GM23338 (cell line): Measurements from ENCODE around the gene PCSK5. TPM values are rescaled to one million over a fixed set of nuclear protein-coding genes. Genes with fewer than 3 reads are reported as not detected.

ENCODE experiments used
- ATAC-seq: fragments of 200-7000 bp; cut with Tn5 transposase; 3 replicates; pipeline ENCODE4 v1.9.1; 2020
- DNase-seq: peaks from one replicate; pipeline ENCODE4 v3.0.0-alpha.2; 2015; ENCODE audit warnings: low spot score
- H2AFZ ChIP-seq: fragments of 200-600 bp; sonication (generic); 2 replicates; pipeline ENCODE4 v1.8.0; 2016; ENCODE audit warnings: antibody characterized with exemption, mild to moderate bottlenecking, moderate library complexity
- H3F3A ChIP-seq: fragments of 200-600 bp; sonication (generic); replicated peaks from 2 replicates; pipeline ENCODE4 v1.8.0; 2017; ENCODE audit warnings: antibody characterized with exemption, mixed run types, low read depth
- H3K27ac ChIP-seq: fragments of 200-600 bp; sonication (generic); 2 replicates; pipeline ENCODE4 v1.6.1; 2016; ENCODE audit warnings: low read depth
- H3K27me3 ChIP-seq: fragments of 200-600 bp; sonication (generic); 2 replicates; pipeline ENCODE4 v1.8.0; 2016; ENCODE audit warnings: mild to moderate bottlenecking, mixed run types, moderate library complexity; ENCODE audit not compliant: insufficient read depth
- H3K36me3 ChIP-seq: fragments of 200-600 bp; sonication (generic); 2 replicates; pipeline ENCODE4 v1.8.0; 2016; ENCODE audit warnings: mild to moderate bottlenecking; ENCODE audit not compliant: insufficient read depth
- H3K4me1 ChIP-seq: fragments of 200-600 bp; sonication (generic); 2 replicates; pipeline ENCODE4 v1.8.0; 2016; ENCODE audit warnings: mild to moderate bottlenecking, moderate library complexity; ENCODE audit not compliant: insufficient read depth
- H3K4me2 ChIP-seq: fragments of 200-600 bp; sonication (generic); 2 replicates; pipeline ENCODE4 v1.7.1; 2017; ENCODE audit warnings: mixed run types
- H3K4me3 ChIP-seq: fragments of 200-600 bp; sonication (generic); 2 replicates; pipeline ENCODE4 v1.6.1; 2016; ENCODE audit warnings: mixed run types
- H3K79me2 ChIP-seq: fragments of 200-600 bp; sonication (generic); replicated peaks from 2 replicates; pipeline ENCODE4 v1.8.0; 2017; ENCODE audit warnings: mild to moderate bottlenecking; ENCODE audit not compliant: insufficient read depth
- H3K9me2 ChIP-seq: fragments of 200-600 bp; sonication (generic); 2 replicates; pipeline ENCODE4 v1.8.0; 2017; ENCODE audit not compliant: insufficient read depth
- H4K20me1 ChIP-seq: fragments of 200-600 bp; sonication (generic); replicated peaks from 2 replicates; pipeline ENCODE4 v1.8.0; 2017; ENCODE audit warnings: mild to moderate bottlenecking; ENCODE audit not compliant: insufficient read depth
- H3K27ac Mint-ChIP-seq: 2 replicates; pipeline ENCODE4 v1.8.0; 2020; ENCODE audit warnings: inconsistent platforms, mild to moderate bottlenecking, moderate library complexity, mixed read lengths
- H3K27me3 Mint-ChIP-seq: 3 replicates; pipeline ENCODE4 v1.8.0; 2022; ENCODE audit warnings: low read depth, mild to moderate bottlenecking, moderate library complexity, mixed read lengths, inconsistent platforms; ENCODE audit not compliant: insufficient read depth, poor library complexity
- H3K36me3 Mint-ChIP-seq: 3 replicates; pipeline ENCODE4 v1.8.0; 2021; ENCODE audit warnings: low read depth, mild to moderate bottlenecking, inconsistent platforms, moderate library complexity, mixed read lengths
- H3K4me1 Mint-ChIP-seq: 3 replicates; pipeline ENCODE4 v1.8.0; 2020; ENCODE audit warnings: mild to moderate bottlenecking, inconsistent platforms, mixed read lengths
- H3K4me3 Mint-ChIP-seq: 3 replicates; pipeline ENCODE4 v1.8.0; 2021; ENCODE audit warnings: moderate library complexity, mild to moderate bottlenecking, inconsistent platforms, mixed read lengths
- H3K9me3 Mint-ChIP-seq: 3 replicates; pipeline ENCODE4 v1.8.0; 2020; ENCODE audit warnings: moderate library complexity, mild to moderate bottlenecking, inconsistent platforms, mixed read lengths
- CREB1 ChIP-seq: fragments of 250-450 bp; sonication (Bioruptor Pico); IDR thresholded peaks from 2 replicates; pipeline ENCODE4 v1.5.0; 2020; ENCODE audit warnings: low read depth, mild to moderate bottlenecking, moderate library complexity
- EZH2 ChIP-seq: fragments of 200-600 bp; sonication (generic); IDR thresholded peaks from one replicate; pipeline ENCODE4 v1.8.0; 2017; ENCODE audit warnings: antibody characterized with exemption, mild to moderate bottlenecking, low read depth; ENCODE audit not compliant: unreplicated experiment
- EZH2phosphoT487 ChIP-seq: fragments of 200-600 bp; sonication (generic); IDR thresholded peaks from one replicate; pipeline ENCODE4 v1.8.1; 2018; ENCODE audit warnings: antibody characterized with exemption; ENCODE audit not compliant: unreplicated experiment
- JUNB ChIP-seq: IDR thresholded peaks from one replicate; pipeline ENCODE4 v1.6.1; 2016; ENCODE audit warnings: antibody characterized with exemption; ENCODE audit not compliant: unreplicated experiment
- NANOG ChIP-seq: IDR thresholded peaks from 2 replicates; pipeline ENCODE4 v1.6.1; 2016; ENCODE audit warnings: antibody characterized with exemption, borderline replicate concordance
- POLR2AphosphoS5 ChIP-seq: IDR thresholded peaks from 2 replicates; pipeline ENCODE4 v1.6.1; 2016; ENCODE audit warnings: antibody characterized with exemption, low read depth
- ZNF114 ChIP-seq: fragments of 250-450 bp; sonication (Bioruptor Pico); IDR thresholded peaks from 2 replicates; pipeline ENCODE4 v1.5.0; 2020; ENCODE audit warnings: mild to moderate bottlenecking, moderate library complexity
- polyA plus RNA-seq: library from polyadenylated mRNA; unstranded; fragments of >200 nt; fragmentation: Nextera tagmentation; extraction: Ambion mirVana; gene quantifications from 2 replicates; pipeline ENCODE4 v1.2.1, GENCODE V29; 2016
- total RNA-seq: library from RNA; depleted of rRNA; stranded (reverse); fragments of >200 nt; shearing (Covaris generic); gene quantifications from 2 replicates; pipeline ENCODE4 v1.2.3, GENCODE V29; 2014
- TF ChIP-seq, protein P1 (sequence below): IDR thresholded peaks from 2 replicates; pipeline ENCODE4 v1.6.1; 2016; ENCODE audit warnings: antibody characterized with exemption
- TF ChIP-seq, protein P2 (sequence below), 2 experiments: fragments of 200-600 bp in 1 of 2; sonication (generic) in 1 of 2; conservative IDR thresholded peaks; 2 replicates each; pipeline versions ENCODE4 v1.5.1 to v1.6.1; 2016 to 2017; ENCODE audit warnings: antibody characterized with exemption in 2 of 2, low read depth in 2 of 2, mild to moderate bottlenecking in 2 of 2, moderate library complexity in 1 of 2
- TF ChIP-seq, protein P3 (sequence below): IDR thresholded peaks from one replicate; pipeline ENCODE4 v1.6.1; 2018; ENCODE audit warnings: antibody characterized with exemption; ENCODE audit not compliant: unreplicated experiment

The PCSK5 gene
- total and polyA plus RNA-seq, 2 experiments from 2014 or later, result 12.3 to 34.8 TPM

DNA sequence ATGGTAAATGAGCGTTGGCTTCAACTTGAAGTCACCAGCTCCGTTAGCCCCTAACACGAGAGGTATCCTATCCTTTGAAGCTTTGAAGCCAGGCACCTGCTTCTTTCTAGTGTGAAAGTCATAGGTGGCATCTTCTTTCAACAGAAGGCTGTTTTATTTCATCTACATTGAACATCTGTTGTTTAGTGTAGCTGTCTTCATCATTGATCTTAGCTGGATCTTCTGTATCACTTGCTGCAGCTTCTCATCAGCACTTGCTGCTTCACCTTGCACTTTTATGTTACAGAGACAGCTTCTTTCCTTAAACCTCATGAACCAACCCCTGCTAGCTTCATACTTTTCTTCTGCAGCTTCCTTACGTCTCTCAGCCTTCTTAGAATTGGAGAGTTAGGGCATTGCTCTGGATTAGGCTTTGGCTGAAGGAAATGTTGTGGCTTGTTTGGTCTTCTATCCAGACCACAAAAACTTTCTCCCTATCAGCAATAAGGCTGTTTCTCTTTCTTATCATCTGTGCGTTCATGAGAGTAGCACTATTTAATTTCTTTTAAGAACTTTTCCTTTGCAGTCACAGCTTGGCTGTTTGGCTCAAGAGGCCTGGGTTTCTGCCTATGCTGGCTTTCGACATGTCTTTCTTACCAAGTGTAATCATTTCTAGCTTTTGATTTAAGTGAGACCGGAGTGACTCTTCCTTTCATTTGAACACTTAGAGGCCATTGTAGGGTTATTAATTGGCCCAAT, 47.2 kb downstream of the PCSK5 start:
- H3K27ac Mint-ChIP-seq, result peak overlapping the region; percentile 28
- ATAC-seq, result no peak
- no peaks in the 10 kb centered on the region for H3F3A ChIP-seq

DNA sequence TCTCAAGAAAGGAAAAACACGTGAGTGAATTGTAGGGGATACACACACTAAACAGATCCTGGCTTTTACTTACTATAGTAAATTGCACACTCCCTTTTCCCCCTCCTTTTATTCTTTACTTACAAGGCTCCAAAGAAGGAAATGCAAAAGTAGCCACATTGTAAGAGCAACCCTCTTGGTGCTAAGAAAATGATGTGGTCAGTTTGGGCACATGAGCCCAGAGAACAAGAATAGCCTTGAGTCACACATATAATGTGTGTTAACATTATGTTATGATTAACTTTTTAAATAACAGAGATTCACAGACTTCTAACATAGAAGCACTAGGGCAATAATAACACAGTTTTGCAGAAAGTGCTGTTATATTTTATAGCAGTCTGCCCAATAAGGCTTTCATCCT, 48.5 kb downstream of the PCSK5 start:
- H3K27ac ChIP-seq, result no peak overlapping the region
- no peaks in the 10 kb centered on the region for H3K9me2 ChIP-seq
- H3K4me3 ChIP-seq, result no peak overlapping the region
- Mint-ChIP-seq H3K4me3 (no peak overlapping the region), H3K27me3 (peaks cover 2% of the 10 kb centered on the region), H3K4me1 (peaks cover 3% of the 10 kb centered on the region; the same call in 2 of the 3 replicates), H3K9me3 (no peaks in the 10 kb centered on the region), H3K27ac (no peak overlapping the region), H3K36me3 (peaks cover 7% of the 10 kb centered on the region; the same call in 2 of the 3 replicates)
- no peak for ATAC-seq
- peaks cover 4% of the 10 kb centered on the region; the same call in 1 of the 2 replicates for H4K20me1 ChIP-seq
- DNase-seq, result no peak
- peaks cover 4% of the 10 kb centered on the region; the same call in 1 of the 2 replicates for H3K36me3 ChIP-seq
- no peak overlapping the region for H2AFZ ChIP-seq
- no peak overlapping the region for H3K4me2 ChIP-seq
- no peaks in the 10 kb centered on the region for H3F3A ChIP-seq
- no peaks in the 10 kb centered on the region for H3K27me3 ChIP-seq
- no peaks in the 10 kb centered on the region for H3K4me1 ChIP-seq
- H3K79me2 ChIP-seq, result peaks cover 23% of the 10 kb centered on the region; the same call in 1 of the 2 replicates
- TF ChIP-seq, protein P1, sequence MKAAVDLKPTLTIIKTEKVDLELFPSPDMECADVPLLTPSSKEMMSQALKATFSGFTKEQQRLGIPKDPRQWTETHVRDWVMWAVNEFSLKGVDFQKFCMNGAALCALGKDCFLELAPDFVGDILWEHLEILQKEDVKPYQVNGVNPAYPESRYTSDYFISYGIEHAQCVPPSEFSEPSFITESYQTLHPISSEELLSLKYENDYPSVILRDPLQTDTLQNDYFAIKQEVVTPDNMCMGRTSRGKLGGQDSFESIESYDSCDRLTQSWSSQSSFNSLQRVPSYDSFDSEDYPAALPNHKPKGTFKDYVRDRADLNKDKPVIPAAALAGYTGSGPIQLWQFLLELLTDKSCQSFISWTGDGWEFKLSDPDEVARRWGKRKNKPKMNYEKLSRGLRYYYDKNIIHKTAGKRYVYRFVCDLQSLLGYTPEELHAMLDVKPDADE, result no peak
- no peak for TF ChIP-seq EZH2phosphoT487
- no peak for TF ChIP-seq ZNF114 (CRISPR knock-in tag)
- TF ChIP-seq, protein P2, sequence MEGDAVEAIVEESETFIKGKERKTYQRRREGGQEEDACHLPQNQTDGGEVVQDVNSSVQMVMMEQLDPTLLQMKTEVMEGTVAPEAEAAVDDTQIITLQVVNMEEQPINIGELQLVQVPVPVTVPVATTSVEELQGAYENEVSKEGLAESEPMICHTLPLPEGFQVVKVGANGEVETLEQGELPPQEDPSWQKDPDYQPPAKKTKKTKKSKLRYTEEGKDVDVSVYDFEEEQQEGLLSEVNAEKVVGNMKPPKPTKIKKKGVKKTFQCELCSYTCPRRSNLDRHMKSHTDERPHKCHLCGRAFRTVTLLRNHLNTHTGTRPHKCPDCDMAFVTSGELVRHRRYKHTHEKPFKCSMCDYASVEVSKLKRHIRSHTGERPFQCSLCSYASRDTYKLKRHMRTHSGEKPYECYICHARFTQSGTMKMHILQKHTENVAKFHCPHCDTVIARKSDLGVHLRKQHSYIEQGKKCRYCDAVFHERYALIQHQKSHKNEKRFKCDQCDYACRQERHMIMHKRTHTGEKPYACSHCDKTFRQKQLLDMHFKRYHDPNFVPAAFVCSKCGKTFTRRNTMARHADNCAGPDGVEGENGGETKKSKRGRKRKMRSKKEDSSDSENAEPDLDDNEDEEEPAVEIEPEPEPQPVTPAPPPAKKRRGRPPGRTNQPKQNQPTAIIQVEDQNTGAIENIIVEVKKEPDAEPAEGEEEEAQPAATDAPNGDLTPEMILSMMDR (conservative IDR thresholded peaks at IDR 0.05; ENCODE audit: low read depth in 2 of 2), result no peak
- TF ChIP-seq JUNB, result no peak
- no peak for TF ChIP-seq NANOG
- TF ChIP-seq POLR2AphosphoS5, result no peak
- no peak for TF ChIP-seq EZH2

More for the DNA sequence above, 47.2 kb downstream of the PCSK5 start:
- Histone ChIP-seq H3K4me3 (no peak overlapping the region), H3K9me2 (no peaks in the 10 kb centered on the region), H3K27me3 (no peaks in the 10 kb centered on the region), H4K20me1 (peaks cover 4% of the 10 kb centered on the region; the same call in 1 of the 2 replicates), H3K27ac (no peak overlapping the region), H2AFZ (no peak overlapping the region), H3K4me1 (peaks cover 3% of the 10 kb centered on the region), H3K79me2 (peaks cover 32% of the 10 kb centered on the region; the same call in 1 of the 2 replicates), H3K4me2 (no peak overlapping the region), H3K36me3 (peaks cover 4% of the 10 kb centered on the region; the same call in 1 of the 2 replicates)
- DNase-seq, result no peak
- TF ChIP-seq NANOG, result no peak
- TF ChIP-seq EZH2phosphoT487, result no peak
- TF ChIP-seq, protein P2 (conservative IDR thresholded peaks at IDR 0.05; ENCODE audit: low read depth in 2 of 2), result no peak
- TF ChIP-seq, protein P3, sequence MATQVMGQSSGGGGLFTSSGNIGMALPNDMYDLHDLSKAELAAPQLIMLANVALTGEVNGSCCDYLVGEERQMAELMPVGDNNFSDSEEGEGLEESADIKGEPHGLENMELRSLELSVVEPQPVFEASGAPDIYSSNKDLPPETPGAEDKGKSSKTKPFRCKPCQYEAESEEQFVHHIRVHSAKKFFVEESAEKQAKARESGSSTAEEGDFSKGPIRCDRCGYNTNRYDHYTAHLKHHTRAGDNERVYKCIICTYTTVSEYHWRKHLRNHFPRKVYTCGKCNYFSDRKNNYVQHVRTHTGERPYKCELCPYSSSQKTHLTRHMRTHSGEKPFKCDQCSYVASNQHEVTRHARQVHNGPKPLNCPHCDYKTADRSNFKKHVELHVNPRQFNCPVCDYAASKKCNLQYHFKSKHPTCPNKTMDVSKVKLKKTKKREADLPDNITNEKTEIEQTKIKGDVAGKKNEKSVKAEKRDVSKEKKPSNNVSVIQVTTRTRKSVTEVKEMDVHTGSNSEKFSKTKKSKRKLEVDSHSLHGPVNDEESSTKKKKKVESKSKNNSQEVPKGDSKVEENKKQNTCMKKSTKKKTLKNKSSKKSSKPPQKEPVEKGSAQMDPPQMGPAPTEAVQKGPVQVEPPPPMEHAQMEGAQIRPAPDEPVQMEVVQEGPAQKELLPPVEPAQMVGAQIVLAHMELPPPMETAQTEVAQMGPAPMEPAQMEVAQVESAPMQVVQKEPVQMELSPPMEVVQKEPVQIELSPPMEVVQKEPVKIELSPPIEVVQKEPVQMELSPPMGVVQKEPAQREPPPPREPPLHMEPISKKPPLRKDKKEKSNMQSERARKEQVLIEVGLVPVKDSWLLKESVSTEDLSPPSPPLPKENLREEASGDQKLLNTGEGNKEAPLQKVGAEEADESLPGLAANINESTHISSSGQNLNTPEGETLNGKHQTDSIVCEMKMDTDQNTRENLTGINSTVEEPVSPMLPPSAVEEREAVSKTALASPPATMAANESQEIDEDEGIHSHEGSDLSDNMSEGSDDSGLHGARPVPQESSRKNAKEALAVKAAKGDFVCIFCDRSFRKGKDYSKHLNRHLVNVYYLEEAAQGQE, result no peak
- TF ChIP-seq POLR2AphosphoS5, result no peak
- no peak for TF ChIP-seq CREB1 (CRISPR knock-in tag)
- TF ChIP-seq JUNB, result no peak
- Mint-ChIP-seq H3K36me3 (peaks cover 15% of the 10 kb centered on the region), H3K9me3 (no peaks in the 10 kb centered on the region), H3K4me3 (no peak overlapping the region), H3K4me1 (peaks cover 8% of the 10 kb centered on the region), H3K27me3 (peaks cover 2% of the 10 kb centered on the region)
